GM21526 (cell line): Measurements from ENCODE around the gene TEX52.

Experiments
- ATAC-seq: cut with Tn5 transposase; IDR thresholded peaks from one replicate; pipeline ENCODE4 v1.9.1; 2021; ENCODE audit warnings: moderate library complexity; ENCODE audit not compliant: unreplicated experiment, low FRiP score

The TEX52 gene

DNA sequence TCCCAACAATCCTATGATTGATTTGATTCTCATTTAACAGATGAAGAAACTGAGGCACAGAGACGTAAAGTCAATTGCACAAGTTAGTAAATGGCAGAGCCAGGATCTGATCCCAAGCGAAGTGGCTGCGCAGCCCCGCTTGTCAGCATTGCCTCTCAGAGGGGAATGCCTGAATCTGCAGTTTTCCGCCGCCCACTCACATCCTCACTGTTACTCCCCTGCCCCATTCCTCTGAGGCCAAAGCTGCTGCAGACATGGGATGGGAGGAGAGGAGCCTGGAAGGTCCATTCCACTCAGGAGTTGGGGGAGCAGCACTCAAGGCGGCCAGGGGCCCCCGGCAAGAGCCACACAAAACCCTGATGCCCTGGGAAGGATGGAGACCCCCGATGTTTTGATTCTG is 23.0 kb downstream of the TEX52 start:
- no peak for ATAC-seq

- no peak for ATAC-seq
Observed at GRCh38 chr12:2833327-2833726, 23.5 kb downstream of the TEX52 start.

- no peak for ATAC-seq
Observed at GRCh38 chr12:2832550-2833127, 24.2 kb downstream of the TEX52 start.

- no peak for ATAC-seq
Observed at GRCh38 chr12:2829275-2829674, 27.6 kb downstream of the TEX52 start.

DNA sequence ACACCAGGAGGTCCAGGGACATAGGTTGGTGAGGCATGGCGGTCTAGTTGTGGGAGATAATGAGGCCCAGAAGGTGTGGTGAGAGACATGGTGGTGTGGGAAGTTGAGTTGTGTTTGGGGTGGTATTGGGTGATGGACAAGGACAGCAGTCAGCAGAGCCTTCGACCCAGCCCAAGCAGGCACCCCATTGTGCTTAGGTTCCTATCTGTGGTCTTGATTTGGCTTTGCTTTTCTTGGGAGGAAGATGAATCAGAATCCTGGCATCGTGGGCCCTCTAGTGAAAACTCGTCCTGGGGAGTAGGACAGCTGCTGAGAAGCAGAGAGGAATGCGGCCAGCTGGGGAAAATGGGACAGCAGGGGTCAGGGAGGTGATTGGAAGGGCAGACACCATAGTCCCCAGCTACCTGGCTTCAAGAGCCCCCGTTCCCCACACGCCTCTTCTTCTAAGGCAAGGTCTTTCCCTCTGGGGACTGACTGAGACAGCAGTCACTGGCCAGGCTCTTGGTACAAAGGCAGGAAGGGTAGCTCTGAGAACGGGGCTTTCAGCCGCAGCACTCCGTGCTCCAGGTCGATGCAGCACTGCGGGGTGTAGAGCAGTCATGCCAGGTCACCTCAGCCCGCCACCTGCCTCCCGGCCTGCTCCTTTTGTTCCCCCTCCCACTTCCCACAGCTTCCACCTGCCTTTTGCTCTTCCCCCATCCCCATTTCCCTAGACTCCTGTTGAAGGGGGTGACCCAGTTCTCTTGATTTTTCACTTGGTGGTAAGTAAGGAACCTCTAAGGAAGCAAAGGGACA is 29.9 kb downstream of the TEX52 start:
- no peak for ATAC-seq

- ATAC-seq: no peak
Observed at GRCh38 chr12:2826036-2826435, 30.8 kb downstream of the TEX52 start.

GRCh38 chr12:2825132-2825531 is 31.7 kb downstream of the TEX52 start:
- ATAC-seq: no peak

GRCh38 chr12:2824541-2824940 is 32.3 kb downstream of the TEX52 start:
- no peak for ATAC-seq

GRCh38 chr12:2823483-2823882 is 33.4 kb downstream of the TEX52 start:
- no peak for ATAC-seq

DNA sequence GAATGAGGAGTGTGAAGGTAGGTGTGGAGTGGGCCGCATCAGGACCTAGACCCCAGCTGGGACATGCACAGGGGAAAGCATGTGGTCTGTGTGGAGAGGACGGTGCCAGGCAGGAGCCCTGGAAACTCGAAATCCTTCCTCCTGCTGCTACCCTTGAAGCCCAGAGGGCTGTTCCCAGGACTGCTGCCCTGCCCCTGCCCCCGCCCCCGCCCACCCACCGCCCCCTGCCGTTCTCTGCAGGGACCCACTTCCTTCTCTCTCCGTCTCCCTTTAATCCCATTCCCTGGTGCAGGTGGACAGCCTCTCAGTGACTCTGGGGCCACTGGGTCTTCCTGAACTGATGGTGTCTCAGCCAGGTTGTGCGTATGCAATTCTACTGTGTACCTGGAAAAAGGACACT is 36.4 kb downstream of the TEX52 start:
- no peak for ATAC-seq

GRCh38 chr12:2819810-2820209 is 37.0 kb downstream of the TEX52 start:
- ATAC-seq: no peak

- ATAC-seq: peak; percentile 38
Observed at GRCh38 chr12:2813214-2814185, 43.3 kb downstream of the TEX52 start.

- peak; percentile 92 for ATAC-seq
Observed at GRCh38 chr12:2812290-2813213, 44.3 kb downstream of the TEX52 start, which contains the start of gene ITFG2. Gene ITFG2 (plus strand): TSS chr12:2812668. CDS start chr12:2812761, 93 bp downstream.

GRCh38 chr12:2811801-2812200 is 45.0 kb downstream of the TEX52 start:
- no peak for ATAC-seq

- no peak for ATAC-seq
Observed at GRCh38 chr12:2806700-2807099, 50.1 kb downstream of the TEX52 start.

- no peak for ATAC-seq
Observed at GRCh38 chr12:2805143-2805520, 51.7 kb downstream of the TEX52 start.

DNA sequence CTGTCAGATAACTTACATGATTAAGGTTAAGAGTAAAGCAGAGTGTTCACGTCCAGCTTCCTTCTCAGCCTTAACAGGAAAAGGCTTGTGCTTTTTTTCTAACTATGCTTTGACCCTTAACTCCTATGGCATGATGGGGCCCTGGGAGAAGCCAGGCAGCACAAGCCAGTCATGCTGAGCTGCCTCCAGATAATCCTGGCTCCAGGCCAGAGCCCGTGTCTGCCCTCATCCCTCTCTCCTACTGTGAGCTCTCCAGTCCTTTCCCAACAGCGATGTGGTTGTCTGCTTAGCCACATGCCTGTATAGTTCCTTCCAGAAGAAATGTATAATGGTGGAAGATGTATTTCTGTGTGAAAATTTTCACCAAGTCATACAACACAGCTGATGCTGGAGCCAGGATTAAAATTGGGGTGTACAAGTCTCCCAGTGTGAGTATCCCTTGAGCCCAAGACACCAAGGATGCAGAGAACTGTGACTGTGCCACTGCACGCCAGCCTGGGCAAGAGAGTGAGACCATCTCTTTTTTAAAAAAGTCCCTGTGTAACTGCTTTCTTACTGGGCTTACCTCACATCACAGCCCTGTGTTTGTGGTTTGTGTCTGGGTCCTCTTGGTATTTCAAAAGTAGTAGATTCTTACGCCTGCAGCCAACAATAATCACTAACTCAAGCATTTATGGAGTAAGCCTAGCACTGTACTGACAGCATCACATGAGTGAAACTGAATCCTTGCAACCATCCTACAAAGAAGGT is 52.3 kb downstream of the TEX52 start:
- no peak for ATAC-seq

- no peak for ATAC-seq
Observed at GRCh38 chr12:2803635-2804392, 53.0 kb downstream of the TEX52 start.
